DLD1 (cell line): ENCODE measurements around the gene TIPRL.
"Not testable (repeated sequence)": the region's sequence is repeated elsewhere in the genome, so short reads cannot be mapped to it uniquely, and the experiment has no call there.

Experiments
- in situ Hi-C: cut with HindIII; loops from 2 replicates; pipeline ENCODE4 v1.10.0; 2017; ENCODE audit warnings: low sequenced_read_pairs

The TIPRL gene

DNA sequence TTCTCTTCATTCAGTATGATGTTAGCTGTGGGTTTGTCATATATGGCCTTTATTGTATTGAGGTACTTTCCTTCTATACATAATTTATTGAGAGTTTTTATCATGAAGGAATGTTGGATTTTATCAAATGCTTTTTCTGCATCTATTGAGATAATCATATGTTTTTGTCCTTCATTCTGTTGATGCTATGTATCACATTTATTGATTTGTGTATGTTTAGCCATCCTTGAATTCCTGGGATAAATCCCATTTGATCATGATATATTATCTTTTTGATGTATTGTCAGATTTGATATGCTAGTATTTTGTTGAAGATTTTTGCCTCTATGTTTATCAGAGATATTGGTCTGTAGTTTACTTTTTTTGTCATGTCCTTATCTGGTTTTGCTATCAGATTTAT is 21.1 kb upstream of the TIPRL start:
- in situ Hi-C loops = no loop called here

DNA sequence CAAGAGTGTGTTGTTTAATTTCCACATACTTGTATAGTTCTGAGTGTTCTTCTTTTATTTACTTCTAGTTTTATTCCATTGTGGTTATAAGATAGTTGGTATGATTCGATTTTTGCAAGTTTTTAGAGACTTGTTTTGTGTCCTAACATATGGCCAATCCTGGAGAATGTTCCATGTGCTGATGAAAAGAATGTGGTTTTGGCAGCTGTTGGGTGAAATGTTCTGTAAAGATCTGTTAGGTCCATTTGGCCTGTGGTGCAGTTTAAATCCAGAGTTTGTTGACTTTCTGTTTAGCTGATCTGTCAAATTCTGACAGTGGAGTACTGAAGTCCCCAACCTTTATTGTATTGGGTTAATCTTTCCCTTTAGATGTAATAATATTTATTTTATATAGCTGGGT is 19.5 kb upstream of the TIPRL start:
- in situ Hi-C loops = no loop called here

DNA sequence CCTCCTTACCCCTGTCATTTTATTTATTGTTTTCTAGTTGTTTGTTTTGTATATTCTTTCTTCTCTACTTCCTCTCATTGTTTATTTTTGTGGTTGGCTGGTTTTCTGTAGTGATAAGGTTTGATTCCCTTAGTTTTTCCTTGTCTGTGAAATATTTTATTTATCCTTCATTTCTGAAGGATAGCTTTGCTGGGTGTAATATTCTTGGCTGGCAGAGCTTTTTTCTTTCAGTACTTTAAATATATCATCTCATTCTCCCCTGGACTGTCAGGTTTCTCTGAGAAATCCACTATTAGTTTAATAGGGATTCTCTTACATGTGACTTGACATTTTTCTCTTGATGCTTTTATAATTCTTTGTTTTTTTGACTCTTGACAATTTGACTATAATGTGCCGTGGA is 18.8 kb upstream of the TIPRL start:
- in situ Hi-C loops = no loop called here

DNA sequence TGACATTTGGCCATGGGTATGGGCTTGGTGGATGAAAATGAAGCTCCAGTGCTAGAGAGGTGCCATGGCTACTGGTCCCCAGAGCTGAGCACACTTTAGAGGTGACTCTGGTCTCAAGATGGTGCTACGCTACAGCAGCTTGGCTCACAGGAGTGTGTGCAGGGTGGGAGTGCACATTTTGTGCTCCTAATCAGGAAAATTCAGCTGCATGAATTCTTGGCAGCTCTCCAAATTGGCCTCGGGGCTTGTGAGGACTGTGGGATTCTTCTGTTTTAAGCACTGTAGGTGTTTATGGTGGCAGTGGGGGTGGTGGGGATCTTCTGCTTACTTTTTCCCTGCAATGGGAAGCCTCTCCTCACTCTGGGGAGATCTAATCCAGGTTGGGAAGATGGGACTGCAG is 17.3 kb upstream of the TIPRL start:
- in situ Hi-C loops = no loop called here

- in situ Hi-C loops = no loop called here
Measured at GRCh38 chr1:168163670-168164069, 15.1 kb upstream of the TIPRL start.

- in situ Hi-C loops = no loop called here
Measured at GRCh38 chr1:168164771-168165170, 14.0 kb upstream of the TIPRL start.

- in situ Hi-C loops = no loop called here
Measured at GRCh38 chr1:168167806-168168205, 11.0 kb upstream of the TIPRL start.

DNA sequence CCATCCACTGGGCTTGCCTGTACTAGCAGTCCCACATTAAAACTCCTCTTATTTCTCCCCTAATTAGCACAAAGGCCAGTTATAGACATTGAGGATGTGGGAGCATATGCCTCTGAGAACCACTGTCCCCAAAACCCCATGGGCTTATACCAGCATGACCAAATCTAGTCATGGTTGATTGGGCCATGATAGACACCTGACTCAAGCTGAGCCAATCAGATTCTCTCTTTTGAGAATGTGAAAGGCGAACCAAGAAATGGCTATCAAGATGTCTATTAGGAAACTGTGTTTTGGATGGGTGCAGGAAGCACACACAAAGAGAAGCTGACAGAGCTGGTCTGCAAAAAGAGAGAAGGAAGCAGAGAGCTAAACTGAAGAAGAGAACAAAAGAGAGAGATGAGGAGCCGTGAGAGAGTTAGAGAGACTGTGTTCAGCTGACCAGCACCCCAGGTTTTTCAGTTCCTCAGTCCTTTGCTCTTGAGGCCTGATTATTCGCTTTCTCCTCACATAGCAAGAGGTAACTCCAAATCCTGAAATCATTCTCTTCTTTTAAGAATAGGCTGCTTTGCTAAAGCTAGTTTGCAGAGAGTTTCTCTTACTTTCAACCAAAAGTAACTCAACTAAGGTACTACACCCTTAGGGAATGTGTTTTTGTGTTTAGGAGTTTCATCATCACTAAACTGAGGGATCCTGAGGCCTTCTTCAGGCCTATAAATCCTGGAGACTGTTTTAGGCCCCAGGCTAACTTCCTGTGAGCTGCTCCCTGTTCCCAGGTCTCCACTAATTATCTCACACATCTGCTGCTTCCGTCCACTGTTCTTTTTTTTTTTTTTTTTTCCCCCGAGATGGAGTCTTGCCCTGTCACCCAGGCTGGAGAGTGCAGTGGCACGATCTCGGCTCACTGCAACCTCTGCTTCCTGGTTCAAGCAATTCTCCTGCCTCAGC is 7.9 kb upstream of the TIPRL start:
- in situ Hi-C loops = no loop called here

DNA sequence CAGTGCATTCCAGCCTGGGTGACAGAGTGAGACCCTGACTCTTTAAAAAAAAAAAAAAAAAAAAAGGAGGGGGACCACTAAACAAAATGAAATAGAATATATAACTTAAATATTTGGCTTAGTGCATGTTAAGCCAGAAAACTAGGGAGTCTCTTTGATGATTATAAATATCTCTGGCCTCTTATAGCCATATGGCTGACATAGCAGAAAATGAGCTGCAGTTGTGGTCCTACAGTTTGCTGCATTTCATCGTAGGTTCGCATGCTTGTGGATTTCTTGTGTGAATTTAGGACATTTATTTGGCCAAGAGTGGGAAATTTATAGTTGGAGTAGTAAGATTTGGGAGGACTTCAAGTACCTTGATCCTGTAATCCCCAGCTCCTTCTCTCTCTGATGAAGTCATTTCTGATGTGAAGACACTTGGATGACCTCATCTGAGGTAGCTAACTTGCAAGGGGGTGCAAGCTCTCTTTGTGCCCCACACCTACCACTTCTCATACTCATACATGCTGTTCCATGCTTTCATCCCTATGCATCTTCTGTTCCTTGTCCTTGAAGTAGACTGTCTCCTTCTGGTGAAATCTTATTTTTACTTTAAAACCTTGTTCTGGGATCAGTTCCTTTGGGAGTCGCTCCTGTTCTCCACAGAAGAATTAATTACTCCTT is 6.4 kb upstream of the TIPRL start:
- in situ Hi-C loops = no loop called here

DNA sequence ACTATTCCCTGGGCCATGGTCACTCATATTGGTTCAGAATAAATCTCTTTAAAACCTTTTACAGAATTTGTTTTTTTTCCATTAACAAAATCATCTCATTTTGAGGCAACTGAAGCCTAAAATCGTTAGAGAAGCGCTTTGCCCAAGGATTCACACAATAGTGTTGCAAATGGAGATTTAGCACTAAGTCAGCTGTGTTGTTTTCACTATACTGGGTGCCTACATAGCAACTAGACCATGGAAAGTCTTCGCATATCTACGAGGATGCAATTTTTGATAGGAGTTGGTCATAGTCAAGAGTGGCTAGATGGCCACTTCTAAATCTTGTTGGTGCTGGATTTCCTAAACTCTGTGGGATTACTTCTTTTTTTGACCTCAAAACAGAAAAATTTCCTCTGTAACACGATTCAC is 530 bp upstream of the TIPRL start:
- in situ Hi-C loops = no loop called here

GRCh38 chr1:168179438-168180147 is 831 bp downstream of the TIPRL start:
- in situ Hi-C loops = no loop called here

DNA sequence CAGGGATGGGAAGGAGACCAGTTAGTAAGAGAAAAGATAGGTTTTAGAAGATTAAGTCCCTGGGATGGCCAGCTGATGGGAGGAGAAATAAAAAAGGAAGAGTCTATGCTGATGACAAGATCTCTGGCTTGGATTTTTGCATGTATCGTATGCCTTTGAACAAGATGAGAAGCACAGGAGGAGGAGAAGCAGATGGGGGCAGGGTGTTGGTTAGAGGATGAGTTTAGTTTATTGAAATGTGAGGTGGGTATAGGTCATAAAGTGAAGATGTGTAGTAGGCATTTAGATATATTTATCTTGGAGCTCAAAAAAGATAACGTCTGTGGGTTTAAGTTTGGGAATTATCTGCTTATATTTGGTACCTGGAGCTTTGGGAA is 1.4 kb downstream of the TIPRL start:
- in situ Hi-C loops = no loop called here

DNA sequence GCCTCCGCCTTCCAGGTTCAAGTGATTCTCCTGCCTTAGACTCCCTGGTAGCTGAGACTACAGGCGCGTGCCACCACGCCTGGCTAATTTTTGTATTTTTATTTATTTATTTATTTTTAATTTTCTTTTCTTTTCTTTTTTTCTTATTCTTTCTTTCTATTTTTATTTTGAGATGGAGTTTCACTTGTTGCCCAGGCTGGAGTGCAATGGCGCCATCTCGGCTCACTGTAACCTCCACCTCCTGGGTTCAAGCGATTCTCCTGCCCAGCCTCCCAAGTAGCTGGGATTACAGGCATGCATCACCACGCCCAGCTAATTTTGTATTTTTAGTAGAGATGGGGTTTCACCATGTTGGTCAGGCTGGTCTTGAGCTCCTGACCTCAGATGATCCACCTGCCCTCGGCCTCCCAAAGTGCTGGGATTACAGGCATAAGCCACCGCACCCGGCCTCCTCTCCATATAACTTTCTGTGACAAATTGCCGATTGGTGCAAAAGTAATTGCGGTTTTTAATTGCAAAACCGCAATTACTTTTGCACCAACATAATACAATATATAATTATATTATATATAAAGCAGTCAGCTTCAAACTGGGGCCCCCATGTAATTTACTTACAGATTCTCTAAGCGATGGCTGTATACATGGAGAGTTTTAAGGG is 2.4 kb downstream of the TIPRL start:
- in situ Hi-C loops = not testable (repeated sequence)

DNA sequence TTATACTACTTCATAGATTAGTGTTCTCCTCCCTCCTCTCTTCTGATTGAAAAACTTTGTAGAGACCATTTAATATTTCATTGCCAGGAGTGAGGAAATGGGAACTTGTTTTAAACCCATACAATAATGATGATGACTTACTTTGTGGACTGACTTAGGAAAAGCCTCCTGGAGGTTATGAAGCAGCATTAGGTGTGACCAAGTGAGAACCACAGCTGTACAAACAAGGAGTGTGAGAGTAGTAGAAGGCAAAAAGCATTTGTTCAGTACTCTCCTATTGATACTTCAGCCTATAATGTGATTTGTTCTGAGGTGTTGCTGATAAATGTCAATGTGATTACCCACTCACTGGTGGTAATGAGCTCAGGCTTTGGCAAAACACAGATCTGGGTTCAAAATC is 8.4 kb downstream of the TIPRL start:
- in situ Hi-C loops = no loop called here

DNA sequence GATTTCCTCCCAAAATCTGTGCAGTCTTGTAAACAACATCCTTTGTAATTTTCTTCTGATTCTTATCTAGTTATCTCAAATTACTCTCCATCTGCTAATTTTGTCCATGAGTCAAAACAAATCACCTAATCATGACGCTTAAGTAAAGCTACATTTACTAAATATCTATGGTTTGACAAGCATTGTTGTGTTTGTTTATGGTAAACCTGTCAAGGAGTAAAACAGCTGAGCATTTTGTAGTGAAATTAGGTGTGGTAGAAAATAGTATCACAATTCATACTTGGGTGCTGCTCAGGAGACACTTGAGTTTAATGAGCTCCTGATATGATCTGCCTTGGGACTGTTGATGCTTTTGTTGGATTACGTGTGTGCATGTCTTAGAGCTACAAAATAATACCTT is 11.6 kb downstream of the TIPRL start:
- in situ Hi-C loops = no loop called here

DNA sequence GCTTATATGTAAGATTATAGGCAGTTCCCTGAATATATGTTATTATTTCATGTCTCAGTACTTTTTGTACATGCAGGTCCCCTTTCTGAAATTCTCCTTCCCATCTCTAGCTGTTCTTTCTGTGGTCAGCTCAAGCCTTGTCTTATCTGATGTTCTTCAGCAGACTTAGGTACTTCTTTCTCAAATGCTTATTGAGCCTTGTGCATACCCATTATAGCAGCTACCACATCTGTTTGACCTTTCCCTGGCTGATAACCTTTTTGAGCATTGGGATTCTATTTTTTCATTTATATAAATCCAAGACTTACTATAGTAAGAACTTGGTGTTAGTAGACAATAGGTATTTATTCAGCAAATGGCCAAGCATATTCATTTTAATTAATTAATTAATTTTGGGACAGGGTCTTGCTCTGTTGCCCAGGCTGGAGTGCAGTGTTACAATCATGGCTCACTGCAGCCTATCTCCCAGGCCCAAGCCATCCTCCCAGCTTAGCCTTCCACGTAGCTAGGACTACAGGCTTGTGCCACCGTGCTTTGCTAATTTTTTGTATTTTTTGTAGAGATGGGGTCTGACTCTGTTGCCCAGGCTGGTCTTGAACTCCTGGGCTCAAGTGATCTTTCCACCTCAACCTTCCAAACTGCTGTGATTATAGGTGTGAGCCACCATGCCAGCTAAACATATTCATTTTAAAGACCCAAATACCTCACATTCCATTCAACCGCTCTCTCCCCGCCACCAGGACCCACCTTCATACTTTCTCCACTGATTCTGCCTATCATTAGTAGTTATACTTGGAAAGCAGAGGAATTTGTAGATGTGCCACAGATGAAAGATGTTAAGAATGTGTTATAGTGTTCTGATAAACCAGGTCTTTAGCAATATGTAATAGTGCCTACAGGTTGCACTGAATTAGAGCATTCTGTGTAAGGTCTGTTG is 16.7 kb downstream of the TIPRL start:
- in situ Hi-C loops = no loop called here

DNA sequence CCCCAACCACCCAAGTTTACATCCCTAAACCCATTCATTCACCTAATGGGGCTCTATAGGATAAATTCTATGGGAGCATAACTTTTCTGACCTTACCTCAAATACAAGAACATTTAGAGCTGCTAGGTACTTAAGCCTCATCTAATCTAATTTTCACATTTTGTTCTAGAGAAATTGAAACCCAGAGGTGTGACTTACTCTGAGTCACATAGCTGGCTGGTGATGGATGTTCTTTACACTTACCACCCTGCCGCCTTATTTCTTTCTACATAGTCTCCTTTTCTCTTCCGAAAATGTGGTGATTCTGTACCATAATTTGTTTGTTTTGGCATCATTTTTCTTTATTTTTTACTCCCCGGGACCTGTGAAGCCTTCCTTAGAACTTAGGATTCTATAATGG is 20.3 kb downstream of the TIPRL start:
- in situ Hi-C loops = no loop called here

DNA sequence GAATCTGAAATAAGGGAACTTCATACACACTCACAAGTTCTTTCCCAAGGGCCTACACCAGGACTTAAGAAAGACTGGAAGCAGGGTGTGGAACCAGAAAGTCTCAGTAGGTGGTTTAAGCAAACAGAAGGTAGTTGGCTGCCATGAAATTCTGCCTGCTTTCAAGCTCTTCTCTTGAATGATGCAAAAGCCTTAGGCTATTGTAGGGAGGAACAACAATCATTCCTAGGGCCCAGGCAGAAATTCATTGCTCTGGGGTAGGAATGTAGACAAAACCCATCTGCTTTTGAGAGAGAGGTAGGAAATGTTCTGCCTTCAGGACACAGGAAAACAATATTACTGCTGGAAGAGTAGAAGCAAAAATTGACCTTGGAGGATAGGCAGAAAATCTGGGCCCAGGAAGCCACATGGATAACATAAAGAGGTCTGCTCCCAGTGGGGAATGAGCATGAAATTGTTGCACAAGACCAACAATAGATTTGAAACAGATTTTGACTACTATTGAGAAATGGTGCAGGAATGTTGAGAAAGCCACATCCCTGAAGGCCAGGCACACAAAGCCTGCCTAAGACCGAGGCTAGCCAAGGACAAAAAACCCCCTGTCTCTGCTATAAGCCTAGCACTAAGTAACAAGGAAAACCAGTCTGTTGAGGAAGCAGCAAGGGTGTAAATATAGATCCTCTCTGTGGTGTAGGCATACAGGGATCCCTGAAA is 24.3 kb downstream of the TIPRL start:
- in situ Hi-C loops = no loop called here

DNA sequence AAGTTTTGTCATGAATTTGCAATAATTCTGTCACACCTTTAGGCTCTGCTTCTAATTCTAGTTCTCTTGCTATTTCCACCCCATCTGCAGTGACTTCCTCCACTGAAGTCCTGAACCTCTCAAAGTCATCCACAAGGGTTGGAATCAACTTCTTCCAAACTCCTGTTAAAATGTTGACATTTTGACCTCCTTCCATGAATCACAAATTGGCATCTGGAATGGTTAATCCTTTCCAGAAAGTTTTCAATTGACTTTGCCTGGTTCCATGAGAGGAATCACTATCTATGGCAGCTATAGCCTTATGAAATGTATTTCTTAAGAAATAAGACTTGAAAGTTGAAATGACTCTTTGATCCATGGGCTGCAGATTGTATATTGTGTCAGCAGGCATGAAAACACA is 27.3 kb downstream of the TIPRL start:
- in situ Hi-C loops = no loop called here

DNA sequence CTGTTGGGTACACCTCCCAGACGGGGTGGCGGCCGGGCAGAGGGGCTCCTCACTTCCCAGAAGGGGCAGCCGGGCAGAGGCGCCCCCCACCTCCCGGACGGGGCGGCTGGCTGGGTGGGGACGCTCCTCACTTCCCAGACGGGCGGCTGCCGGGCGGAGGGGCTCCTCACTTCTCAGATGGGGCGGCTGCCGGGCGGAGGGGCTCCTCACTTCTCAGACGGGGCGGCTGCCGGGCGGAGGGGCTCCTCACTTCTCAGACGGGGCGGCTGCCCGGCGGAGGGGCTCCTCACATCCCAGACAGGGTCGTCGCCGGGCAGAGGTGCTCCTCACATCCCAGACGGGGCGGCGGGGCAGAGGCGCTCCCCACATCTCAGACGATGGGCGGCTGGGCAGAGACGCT is 28.9 kb downstream of the TIPRL start:
- in situ Hi-C loops = not testable (repeated sequence)
